Activated naive CD8-positive, alpha-beta T cell treated with anti-CD3 and anti-CD28 coated beads, Interleukin-2, amount 10 ng/mL, durations not matched to agents 7 days and 5 days (primary cell): ENCODE data around the gene COX17. TPM values are rescaled to one million over a fixed set of nuclear protein-coding genes. Genes with fewer than 3 reads are reported as not detected.

Experiments
- total RNA-seq, 2 experiments: library from RNA; stranded (reverse); gene quantifications; one replicate each; pipeline ENCODE4 v1.2.3, GENCODE V29; 2021

COX17 gene
- total RNA-seq, 2 experiments from 2014 or later, result 55.7 to 59.9 TPM

Other genes with a start within 250 kb of the COX17 start
- gene TMEM39A, start 213.8 kb downstream of the COX17 start, total RNA-seq, result 10 to 100 TPM; 29.8 to 35.0 TPM
- 10 to 100 TPM; 25.1 to 27.0 TPM for gene POGLUT1, start 208.4 kb downstream of the COX17 start, total RNA-seq
- 10 to 100 TPM; 72.9 to 76.0 TPM for gene TIMMDC1, start 178.9 kb downstream of the COX17 start, total RNA-seq
- gene CD80, start 117.8 kb downstream of the COX17 start, total RNA-seq, result 10 to 100 TPM; 11.6 to 15.2 TPM
- gene ADPRH, start 97.9 kb downstream of the COX17 start, total RNA-seq, result 1 to 10 TPM; 4.5 to 5.9 TPM
- gene PLA1A, start 79.5 kb downstream of the COX17 start, total RNA-seq, result under 1 TPM in 1 of 2 experiments, not detected in 1; 0.19 TPM
- gene POPDC2, start 16.8 kb downstream of the COX17 start, total RNA-seq, result 1 to 10 TPM; 3.4 to 4.5 TPM
- under 1 TPM; 0.11 to 0.94 TPM for gene CFAP91, start 25.6 kb upstream of the COX17 start, total RNA-seq
- gene NR1I2, start 104.7 kb upstream of the COX17 start, total RNA-seq, result under 1 TPM; 0.28 to 0.33 TPM